ENCODE results near the gene DNAAF5. TPM values are rescaled to one million over a fixed set of nuclear protein-coding genes. Genes with fewer than 3 reads are reported as not detected.

The DNAAF5 gene
- total RNA-seq, 2 experiments from 2014 or later, result 36.4 to 36.8 TPM

GRCh38 chr7:824081-824480 is 97.6 kb downstream of the DNAAF5 start:
- ChIA-PET POLR2A (no interaction called here), CTCF (no interaction called here)
- Mint-ChIP-seq H3K27me3 (no peaks in the 10 kb centered on the region), H3K4me3 (no peak overlapping the region), H3K36me3 (ENCODE audit: low read depth) (peaks cover 26% of the 10 kb centered on the region), H3K4me1 (ENCODE audit: low read depth) (peaks cover 49% of the 10 kb centered on the region), H3K9me3 (no peaks in the 10 kb centered on the region), H3K27ac (no peak overlapping the region)
- ATAC-seq (no peak), DNase-seq (no peak)
- intact Hi-C loops (cut with micrococcal nuclease), result no loop called here
- TF ChIP-seq CTCF (IDR thresholded peaks at IDR 0.05), result no peak

GRCh38 chr7:824664-825063 is 98.2 kb downstream of the DNAAF5 start:
- H3K9me3 Mint-ChIP-seq, result no peaks in the 10 kb centered on the region
- no peaks in the 10 kb centered on the region for H3K27me3 Mint-ChIP-seq
- POLR2A ChIA-PET, result interaction anchor here (0.8 kb wide), 1 partner anchor 12 kb away, joined by 3 read pairs; no protein-coding TSS in a partner anchor
- peaks cover 22% of the 10 kb centered on the region for H3K36me3 Mint-ChIP-seq (ENCODE audit: low read depth)
- H3K4me3 Mint-ChIP-seq, result no peak overlapping the region
- peaks cover 46% of the 10 kb centered on the region for H3K4me1 Mint-ChIP-seq (ENCODE audit: low read depth)
- CTCF ChIA-PET, result no interaction called here
- intact Hi-C loops (cut with micrococcal nuclease), result no loop called here
- no peak for TF ChIP-seq CTCF (IDR thresholded peaks at IDR 0.05)
- H3K27ac Mint-ChIP-seq, result no peak overlapping the region
- DNase-seq, result no peak
- ATAC-seq, result no peak

- Mint-ChIP-seq H3K4me1 (ENCODE audit: low read depth) (peaks cover 45% of the 10 kb centered on the region), H3K9me3 (no peaks in the 10 kb centered on the region), H3K27me3 (no peaks in the 10 kb centered on the region), H3K27ac (no peak overlapping the region), H3K4me3 (no peak overlapping the region), H3K36me3 (ENCODE audit: low read depth) (peaks cover 22% of the 10 kb centered on the region)
- POLR2A ChIA-PET, result interaction anchor here (0.8 kb wide), 1 partner anchor 12 kb away, joined by 3 read pairs; no protein-coding TSS in a partner anchor
- CTCF ChIA-PET, result interaction anchor here (1.8 kb wide), 1 partner anchor 48 kb away, joined by 5 read pairs; no protein-coding TSS in a partner anchor
- intact Hi-C loops (cut with micrococcal nuclease), result no loop called here
- DNase-seq, result no peak
- no peak for TF ChIP-seq CTCF (IDR thresholded peaks at IDR 0.05)
- no peak for ATAC-seq
Observed at GRCh38 chr7:825386-825785, 98.9 kb downstream of the DNAAF5 start.

- Mint-ChIP-seq H3K36me3 (ENCODE audit: low read depth) (peaks cover 19% of the 10 kb centered on the region), H3K27me3 (no peaks in the 10 kb centered on the region), H3K9me3 (no peaks in the 10 kb centered on the region), H3K4me1 (ENCODE audit: low read depth) (peaks cover 46% of the 10 kb centered on the region), H3K27ac (no peak overlapping the region), H3K4me3 (no peak overlapping the region)
- POLR2A ChIA-PET, result no interaction called here
- intact Hi-C loops (cut with micrococcal nuclease), result no loop called here
- no peak for DNase-seq
- TF ChIP-seq CTCF (IDR thresholded peaks at IDR 0.05), result no peak
- CTCF ChIA-PET, result interaction anchor here (0.6 to 1.8 kb wide), 2 partner anchors 47 to 426 kb away, joined by 3 to 5 read pairs; no protein-coding TSS in a partner anchor
- no peak for ATAC-seq
Observed at GRCh38 chr7:826230-826917, 99.9 kb downstream of the DNAAF5 start.

GRCh38 chr7:828793-829561 is 102.5 kb downstream of the DNAAF5 start:
- no peaks in the 10 kb centered on the region for H3K9me3 Mint-ChIP-seq
- H3K36me3 Mint-ChIP-seq (ENCODE audit: low read depth), result peaks cover 18% of the 10 kb centered on the region
- no peak for TF ChIP-seq CTCF (IDR thresholded peaks at IDR 0.05)
- DNase-seq, result no peak
- H3K4me3 Mint-ChIP-seq, result no peak overlapping the region
- POLR2A ChIA-PET, result no interaction called here
- no peak for ATAC-seq
- CTCF ChIA-PET, result interaction anchor here (0.9 to 2.1 kb wide), 2 partner anchors 12 to 44 kb away, joined by 3 to 9 read pairs; no protein-coding TSS in a partner anchor
- H3K27ac Mint-ChIP-seq, result no peak overlapping the region
- intact Hi-C loops (cut with micrococcal nuclease), result no loop called here
- no peaks in the 10 kb centered on the region for H3K27me3 Mint-ChIP-seq
- peaks cover 53% of the 10 kb centered on the region for H3K4me1 Mint-ChIP-seq (ENCODE audit: low read depth)

Data from activated CD8-positive, alpha-beta T cell treated with anti-CD3 and anti-CD28 coated beads for 36 hours (primary cell).